Chondrocyte (in vitro differentiated cells): ENCODE measurements around the gene INSYN2B. TPM values are rescaled to one million over a fixed set of nuclear protein-coding genes. Genes with fewer than 3 reads are reported as not detected.

Experiments used
- DNase-seq: peaks from one replicate; pipeline ENCODE4 v3.0.0; 2021; ENCODE audit warnings: mixed read lengths, low spot score
- H3K27ac Mint-ChIP-seq: one replicate; pipeline ENCODE4 v1.8.0; 2021; ENCODE audit warnings: mild to moderate bottlenecking, moderate library complexity, mixed read lengths; ENCODE audit not compliant: unreplicated experiment
- H3K27me3 Mint-ChIP-seq: 2 replicates; pipeline ENCODE4 v1.8.0; 2021; ENCODE audit warnings: low read depth, mixed read lengths
- H3K36me3 Mint-ChIP-seq: 2 replicates; pipeline ENCODE4 v1.8.0; 2021; ENCODE audit warnings: low read depth, mixed read lengths
- H3K4me1 Mint-ChIP-seq: 2 replicates; pipeline ENCODE4 v1.8.0; 2021; ENCODE audit warnings: low read depth, mild to moderate bottlenecking, mixed read lengths
- H3K4me3 Mint-ChIP-seq: one replicate; pipeline ENCODE4 v1.8.0; 2021; ENCODE audit warnings: mild to moderate bottlenecking, moderate library complexity, mixed read lengths; ENCODE audit not compliant: unreplicated experiment
- H3K9me3 Mint-ChIP-seq: 2 replicates; pipeline ENCODE4 v1.8.0; 2021; ENCODE audit warnings: low read depth, mixed read lengths
- total RNA-seq: library from RNA; stranded (reverse); gene quantifications from 3 replicates; pipeline ENCODE4 v1.2.1, GENCODE V29; 2021
- TF ChIP-seq, protein P1 (sequence below): fragments of 200-600 bp; sonication (generic); IDR thresholded peaks from 2 replicates; pipeline ENCODE4 v1.5.0; 2021; ENCODE audit warnings: antibody characterized with exemption, mild to moderate bottlenecking, moderate library complexity

The INSYN2B gene
- total RNA-seq, 1 donor from 2014 or later = 0.12 TPM

DNA sequence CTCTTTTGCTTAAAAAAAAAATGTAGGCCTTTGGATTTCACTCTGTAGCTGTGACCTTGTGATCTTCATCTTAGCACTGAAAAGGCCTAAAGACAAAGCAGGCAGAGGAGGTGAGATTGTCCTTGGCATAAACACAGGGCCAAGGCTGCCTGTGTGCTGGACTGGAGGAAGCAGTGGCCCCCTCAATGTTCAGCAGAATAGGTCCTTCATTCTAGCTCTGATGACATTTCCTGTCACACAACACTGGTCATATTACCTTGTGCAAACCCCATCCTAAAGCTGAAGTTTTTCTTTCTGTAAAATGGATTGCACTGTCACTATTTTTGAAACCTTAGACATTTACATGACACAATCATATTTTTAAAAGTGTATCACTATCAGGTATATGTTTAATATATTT, 147.4 kb downstream of the INSYN2B start:
- TF ChIP-seq, protein P1, sequence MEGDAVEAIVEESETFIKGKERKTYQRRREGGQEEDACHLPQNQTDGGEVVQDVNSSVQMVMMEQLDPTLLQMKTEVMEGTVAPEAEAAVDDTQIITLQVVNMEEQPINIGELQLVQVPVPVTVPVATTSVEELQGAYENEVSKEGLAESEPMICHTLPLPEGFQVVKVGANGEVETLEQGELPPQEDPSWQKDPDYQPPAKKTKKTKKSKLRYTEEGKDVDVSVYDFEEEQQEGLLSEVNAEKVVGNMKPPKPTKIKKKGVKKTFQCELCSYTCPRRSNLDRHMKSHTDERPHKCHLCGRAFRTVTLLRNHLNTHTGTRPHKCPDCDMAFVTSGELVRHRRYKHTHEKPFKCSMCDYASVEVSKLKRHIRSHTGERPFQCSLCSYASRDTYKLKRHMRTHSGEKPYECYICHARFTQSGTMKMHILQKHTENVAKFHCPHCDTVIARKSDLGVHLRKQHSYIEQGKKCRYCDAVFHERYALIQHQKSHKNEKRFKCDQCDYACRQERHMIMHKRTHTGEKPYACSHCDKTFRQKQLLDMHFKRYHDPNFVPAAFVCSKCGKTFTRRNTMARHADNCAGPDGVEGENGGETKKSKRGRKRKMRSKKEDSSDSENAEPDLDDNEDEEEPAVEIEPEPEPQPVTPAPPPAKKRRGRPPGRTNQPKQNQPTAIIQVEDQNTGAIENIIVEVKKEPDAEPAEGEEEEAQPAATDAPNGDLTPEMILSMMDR = no peak
- Mint-ChIP-seq H3K27ac (no peak overlapping the region), H3K36me3 (no peaks in the 10 kb centered on the region), H3K4me3 (no peak overlapping the region), H3K27me3 (no peaks in the 10 kb centered on the region), H3K4me1 (peaks cover 7% of the 10 kb centered on the region), H3K9me3 (no peaks in the 10 kb centered on the region)
- no peak for DNase-seq

DNA sequence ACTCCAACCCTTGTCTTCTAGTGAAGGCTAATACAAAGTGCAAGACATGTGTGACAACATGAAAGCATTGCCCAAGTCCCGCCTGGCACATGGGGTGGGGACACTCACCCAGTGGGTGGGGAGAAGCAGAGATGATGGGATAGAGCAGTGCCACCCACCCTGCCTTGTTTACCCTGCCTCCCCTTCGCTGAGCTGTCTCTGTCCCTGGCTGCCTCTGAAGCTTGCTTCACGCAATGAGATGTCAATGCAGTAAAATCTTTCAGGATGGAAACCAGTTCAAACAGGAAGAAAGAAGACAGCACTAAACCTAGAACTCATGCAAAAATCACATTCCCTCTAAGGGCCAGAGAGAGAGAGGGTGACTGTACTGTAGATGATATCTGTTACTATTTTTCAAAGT, 148.0 kb downstream of the INSYN2B start:
- Mint-ChIP-seq H3K4me3 (no peak overlapping the region), H3K27ac (no peak overlapping the region), H3K36me3 (no peaks in the 10 kb centered on the region), H3K9me3 (no peaks in the 10 kb centered on the region), H3K27me3 (no peaks in the 10 kb centered on the region), H3K4me1 (peaks cover 7% of the 10 kb centered on the region)
- DNase-seq = no peak
- TF ChIP-seq, protein P1 = no peak

DNA sequence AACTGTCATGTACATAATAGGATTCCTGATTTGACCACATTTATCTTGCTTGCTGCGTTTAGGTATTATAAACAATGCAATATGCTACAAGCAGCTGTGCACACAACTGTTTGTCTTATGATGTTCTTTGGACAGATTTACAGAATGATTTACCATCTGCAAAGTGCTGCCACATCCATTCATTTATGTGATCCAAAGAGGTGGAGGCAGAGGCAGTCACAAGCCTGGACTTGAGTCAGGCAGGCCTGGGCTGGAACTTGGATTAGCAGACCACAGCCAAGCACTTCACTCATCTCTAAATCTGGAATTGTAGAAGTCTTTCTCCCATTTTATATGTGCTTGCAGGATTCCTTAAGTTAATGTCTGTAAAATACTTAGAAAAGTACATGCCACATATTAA, 149.0 kb downstream of the INSYN2B start:
- Mint-ChIP-seq H3K27me3 (no peaks in the 10 kb centered on the region), H3K27ac (no peak overlapping the region), H3K9me3 (no peaks in the 10 kb centered on the region), H3K36me3 (no peaks in the 10 kb centered on the region), H3K4me3 (no peak overlapping the region), H3K4me1 (peaks cover 7% of the 10 kb centered on the region)
- TF ChIP-seq, protein P1 = no peak
- no peak for DNase-seq

DNA sequence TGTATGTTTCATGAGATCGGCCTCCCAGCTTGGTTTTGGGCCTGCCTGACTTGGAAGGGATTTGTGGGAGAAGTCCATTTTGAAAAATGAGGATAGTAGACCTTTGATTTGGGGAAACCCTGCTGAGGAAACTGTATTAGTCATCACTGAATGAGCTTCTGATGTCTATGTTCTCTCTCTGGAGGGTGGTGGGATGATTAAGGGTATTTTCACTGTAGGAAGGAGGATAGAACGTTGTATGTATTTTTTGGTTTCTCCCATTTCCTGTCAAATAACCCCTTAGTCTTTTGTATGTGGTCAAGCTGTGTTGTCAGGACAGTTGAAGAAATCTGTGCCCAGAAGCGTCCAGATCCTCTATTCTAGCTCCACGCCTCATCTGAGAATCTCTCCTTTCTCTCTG, 151.9 kb downstream of the INSYN2B start:
- TF ChIP-seq, protein P1 = no peak
- no peak for DNase-seq
- Mint-ChIP-seq H3K27ac (no peak overlapping the region), H3K4me1 (peaks cover 3% of the 10 kb centered on the region), H3K4me3 (no peak overlapping the region), H3K27me3 (no peaks in the 10 kb centered on the region), H3K9me3 (peaks cover 2% of the 10 kb centered on the region), H3K36me3 (no peaks in the 10 kb centered on the region)

DNA sequence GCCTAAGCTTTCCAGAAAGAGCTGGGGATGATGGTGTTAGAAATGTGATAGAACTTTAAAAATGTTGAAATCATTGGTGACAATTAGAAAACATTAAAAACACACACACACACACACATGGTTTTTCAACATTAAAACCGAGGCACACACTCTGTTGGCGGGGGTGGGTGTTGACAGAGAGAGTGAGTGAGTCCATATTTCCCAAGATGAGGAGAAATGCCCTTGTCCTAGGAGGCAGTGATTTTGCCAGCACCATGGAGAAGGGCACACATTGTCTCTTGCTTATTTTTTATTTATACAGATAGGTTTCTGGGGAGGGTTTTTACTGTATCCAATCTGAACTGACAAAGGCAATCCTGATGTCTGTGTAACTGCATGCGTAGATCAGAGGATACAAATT, 152.5 kb downstream of the INSYN2B start:
- Mint-ChIP-seq H3K4me1 (no peaks in the 10 kb centered on the region), H3K36me3 (peaks cover 2% of the 10 kb centered on the region), H3K9me3 (peaks cover 4% of the 10 kb centered on the region), H3K4me3 (no peak overlapping the region), H3K27ac (no peak overlapping the region), H3K27me3 (no peaks in the 10 kb centered on the region)
- no peak for DNase-seq
- TF ChIP-seq, protein P1 = no peak
